HG02623 (cell line): ENCODE results near the gene TMEM158.

ENCODE experiments used
- ATAC-seq: cut with Tn5 transposase; IDR thresholded peaks from one replicate; pipeline ENCODE4 v1.9.1; 2021; ENCODE audit warnings: moderate library complexity; ENCODE audit not compliant: unreplicated experiment

Gene TMEM158

DNA sequence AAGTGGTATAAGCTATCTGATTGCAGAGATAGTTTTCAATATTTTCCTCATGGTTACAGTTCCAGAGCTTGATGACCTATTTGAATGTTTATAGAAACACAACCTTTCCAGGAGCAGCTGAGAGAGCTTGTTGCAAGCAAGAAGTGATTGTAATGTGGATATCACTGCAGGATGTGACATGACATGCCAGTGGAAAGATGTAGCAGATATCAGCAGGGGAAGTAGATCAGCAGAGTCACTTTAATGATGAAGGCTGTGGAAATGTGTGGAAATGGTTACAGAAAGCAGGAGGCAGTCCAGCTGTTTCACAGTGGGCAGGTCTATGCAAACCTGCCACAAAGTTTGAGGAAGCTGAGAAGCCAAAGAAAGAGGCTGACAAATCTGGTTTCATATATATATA is 21.0 kb downstream of the TMEM158 start:
- no peak for ATAC-seq

DNA sequence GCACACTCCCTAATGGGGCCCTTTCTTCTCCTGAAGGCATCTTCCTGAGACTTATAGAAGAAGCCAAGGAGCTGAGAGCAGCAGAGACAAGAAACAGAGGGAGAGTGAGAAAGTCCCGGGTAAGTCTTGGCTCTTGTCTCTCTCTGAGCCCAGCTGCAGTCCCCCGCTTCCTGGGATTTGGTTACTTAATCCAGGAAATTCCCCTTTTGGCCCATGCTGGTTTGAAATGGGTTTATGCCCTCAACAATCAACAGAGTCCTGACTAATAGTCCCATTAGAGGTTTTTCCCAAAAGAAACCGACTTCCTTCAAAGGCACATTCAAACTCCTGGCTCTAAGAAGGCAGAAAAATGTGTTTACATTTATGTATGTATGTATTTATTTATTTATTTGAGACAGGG is 22.0 kb downstream of the TMEM158 start:
- no peak for ATAC-seq

DNA sequence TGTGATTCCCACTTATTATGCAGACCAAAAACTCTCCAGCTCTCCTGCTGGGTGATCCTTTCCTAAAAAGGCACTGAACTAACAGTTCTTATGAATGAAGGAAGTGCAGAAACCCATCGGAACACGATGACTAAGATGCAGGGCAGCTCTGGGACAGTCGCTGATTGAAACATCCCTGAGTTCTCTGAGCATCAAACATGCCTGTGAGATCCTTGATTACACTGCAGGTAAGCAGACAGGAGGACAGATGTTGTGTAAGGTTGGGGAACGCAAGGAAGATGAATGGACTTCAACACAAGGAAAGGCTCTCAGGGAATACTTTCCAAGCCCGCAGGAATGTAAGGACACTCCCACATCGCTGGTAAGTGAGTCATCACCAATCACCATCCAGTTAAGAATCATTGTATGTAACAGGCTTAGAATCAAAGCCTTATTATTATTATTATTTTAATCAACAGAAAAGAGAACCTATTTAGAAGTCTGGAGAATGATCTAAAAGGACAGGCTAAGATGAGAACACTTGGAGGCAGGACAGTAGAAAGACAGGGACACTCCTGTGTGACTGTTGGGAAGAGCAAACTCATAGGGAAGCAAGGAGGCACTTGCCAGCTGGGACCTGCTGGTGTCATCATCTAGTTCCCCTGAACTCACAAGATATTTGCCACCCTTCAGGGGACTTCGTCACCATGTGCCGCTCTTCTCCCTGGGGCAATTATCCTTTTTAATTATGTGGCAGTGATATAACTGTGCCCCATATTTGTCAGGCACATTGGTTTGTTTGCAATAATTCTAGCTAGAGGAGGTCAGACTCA is 26.0 kb downstream of the TMEM158 start:
- no peak for ATAC-seq

DNA sequence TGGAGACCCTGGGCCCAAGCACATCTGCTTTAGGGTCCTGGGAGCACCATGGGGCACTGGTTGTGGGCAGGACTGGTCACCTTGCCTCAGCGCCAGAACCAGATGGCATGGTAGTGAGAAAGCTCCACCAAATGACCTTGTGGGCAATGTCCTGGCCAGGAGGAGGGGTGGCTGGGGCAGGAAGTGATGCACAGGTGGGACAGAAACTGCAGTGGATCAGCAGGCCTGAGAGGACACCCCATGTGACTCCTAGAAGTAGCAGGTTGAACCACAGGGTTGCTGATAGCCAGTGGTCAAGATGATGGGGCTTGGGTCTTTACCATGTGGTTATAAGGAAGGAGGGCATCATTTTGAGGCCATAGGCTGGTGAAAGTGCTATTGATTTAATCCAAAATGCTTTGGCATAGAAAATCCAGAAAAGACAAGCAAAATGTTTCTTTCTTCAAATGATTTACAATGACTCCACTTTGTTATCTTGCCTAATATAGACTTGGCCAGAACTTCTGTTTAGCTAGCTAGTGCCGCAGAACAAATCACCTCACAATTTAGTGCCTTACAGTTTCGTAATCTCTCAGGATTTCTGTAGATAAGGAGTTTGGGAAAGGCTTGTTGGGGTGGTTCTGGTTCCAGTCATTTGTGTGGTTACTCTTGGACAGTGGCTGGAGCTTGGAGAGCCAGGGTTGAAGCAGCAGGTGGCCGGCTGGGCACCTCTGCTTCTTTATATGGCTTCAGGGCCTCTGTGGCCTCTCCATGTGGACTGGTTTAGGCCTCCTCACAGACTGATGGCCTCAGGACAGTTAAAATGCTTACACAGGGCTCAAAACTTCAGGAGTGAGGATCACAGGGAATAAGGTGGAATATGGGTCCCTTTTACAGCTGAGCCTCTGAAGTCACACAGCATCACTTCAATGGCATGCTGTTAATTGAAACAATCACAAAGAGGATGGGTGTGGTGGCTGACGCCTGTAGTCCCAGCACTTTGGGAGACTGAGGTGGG is 27.5 kb downstream of the TMEM158 start:
- no peak for ATAC-seq

DNA sequence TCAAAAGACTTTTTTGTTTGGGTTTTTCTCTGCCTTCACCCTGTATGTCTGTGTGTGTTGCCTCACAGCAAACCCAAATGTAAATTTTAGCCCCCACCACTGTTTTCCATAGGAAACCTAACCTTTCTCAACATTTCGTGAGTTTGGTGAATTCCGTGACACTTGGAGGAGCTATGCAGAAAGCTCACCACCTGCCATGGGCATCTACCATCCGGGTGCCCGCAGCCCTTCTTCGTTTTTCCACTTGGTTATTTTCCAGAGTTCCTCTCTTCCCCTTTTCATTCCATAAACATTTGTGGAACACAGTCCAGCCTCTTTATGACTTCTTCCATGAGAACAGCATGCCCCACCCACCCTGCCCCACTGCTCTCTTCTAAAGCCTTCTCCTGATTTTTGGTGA is 31.3 kb downstream of the TMEM158 start:
- no peak for ATAC-seq

DNA sequence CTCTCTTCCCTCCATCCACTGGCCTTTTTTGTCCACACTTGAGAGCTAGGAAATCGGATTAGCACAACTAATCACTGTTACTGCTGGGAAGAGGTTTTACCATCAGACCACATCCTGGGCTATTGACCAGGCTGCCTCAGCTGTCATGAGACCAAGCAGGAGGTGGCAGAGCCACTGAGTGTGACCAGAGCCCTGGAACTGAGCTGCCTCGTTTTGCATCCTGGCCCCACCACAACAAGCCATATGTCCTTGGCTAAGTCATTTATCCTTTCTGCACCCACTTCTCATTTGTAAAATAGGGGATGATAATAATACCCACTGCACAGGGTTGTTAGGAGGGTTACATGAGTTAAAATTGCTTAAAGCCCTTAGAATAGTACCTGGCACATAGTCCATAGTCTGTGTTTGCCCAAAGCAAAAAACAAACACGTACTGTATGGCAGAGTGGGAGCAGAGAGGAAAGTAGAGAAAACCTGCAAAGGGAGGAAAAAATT is 34.1 kb downstream of the TMEM158 start:
- no peak for ATAC-seq

DNA sequence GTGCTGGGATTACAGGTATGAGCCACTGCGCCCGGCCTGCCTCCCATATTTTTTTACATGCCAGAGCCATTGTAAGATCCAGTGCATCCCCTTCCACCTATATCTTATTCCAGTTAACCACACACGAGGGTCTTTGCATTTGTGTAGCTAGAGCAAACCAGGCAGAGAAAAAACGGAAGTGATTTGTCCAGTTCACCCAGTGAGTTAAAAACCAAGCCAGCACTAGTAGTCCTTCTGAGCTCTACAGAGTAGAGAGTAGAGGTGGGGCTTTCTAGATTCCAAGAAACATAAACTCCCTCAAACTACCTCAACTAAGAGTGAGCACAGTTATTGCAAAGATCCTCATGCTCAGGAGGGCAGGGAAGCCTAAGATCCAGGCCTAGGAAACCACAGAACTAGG is 34.7 kb downstream of the TMEM158 start:
- no peak for ATAC-seq

DNA sequence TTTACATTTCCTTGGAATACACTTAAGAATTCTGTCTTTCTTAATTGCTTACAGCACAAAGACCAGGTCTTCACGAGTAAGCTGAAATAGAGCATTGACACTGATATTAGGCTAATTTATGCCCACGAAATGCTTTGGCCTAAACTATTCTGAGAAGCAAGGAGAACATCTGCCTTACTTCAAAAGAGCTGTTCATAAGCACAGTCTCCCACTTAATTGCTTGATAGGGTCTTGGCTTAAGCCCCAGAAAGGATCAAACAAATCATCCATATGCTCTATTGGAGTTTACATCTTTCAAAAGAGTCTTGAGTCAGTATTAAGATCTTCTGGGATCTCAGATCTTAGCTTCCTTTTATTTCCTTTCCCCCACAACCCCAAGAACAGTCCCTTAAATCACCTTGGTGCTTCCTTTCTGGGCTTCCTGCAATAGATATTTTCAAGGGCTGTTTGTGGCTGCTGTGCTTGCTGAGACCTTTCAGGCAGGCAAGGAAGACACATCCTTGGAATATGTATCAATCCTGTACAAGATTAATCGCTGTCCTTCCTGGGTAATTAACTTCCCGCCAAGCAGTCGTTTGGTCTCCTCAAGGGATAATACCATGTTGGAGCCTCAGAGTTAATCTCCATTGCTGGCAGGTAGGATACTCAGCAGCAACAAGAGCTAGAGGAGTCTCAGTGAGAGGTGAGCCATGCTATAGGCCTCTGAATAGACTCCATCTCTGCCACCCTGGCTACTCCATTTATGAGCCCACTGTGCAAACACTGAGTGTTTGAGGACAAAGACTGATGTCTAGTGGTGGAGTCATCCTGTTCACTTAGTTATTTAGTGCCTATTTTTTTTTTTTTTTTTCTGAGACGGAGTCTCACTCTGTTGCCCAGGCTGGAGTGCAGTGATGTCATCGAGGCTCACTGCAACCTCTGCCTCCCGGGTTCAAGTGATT is 37.1 kb downstream of the TMEM158 start:
- no peak for ATAC-seq

DNA sequence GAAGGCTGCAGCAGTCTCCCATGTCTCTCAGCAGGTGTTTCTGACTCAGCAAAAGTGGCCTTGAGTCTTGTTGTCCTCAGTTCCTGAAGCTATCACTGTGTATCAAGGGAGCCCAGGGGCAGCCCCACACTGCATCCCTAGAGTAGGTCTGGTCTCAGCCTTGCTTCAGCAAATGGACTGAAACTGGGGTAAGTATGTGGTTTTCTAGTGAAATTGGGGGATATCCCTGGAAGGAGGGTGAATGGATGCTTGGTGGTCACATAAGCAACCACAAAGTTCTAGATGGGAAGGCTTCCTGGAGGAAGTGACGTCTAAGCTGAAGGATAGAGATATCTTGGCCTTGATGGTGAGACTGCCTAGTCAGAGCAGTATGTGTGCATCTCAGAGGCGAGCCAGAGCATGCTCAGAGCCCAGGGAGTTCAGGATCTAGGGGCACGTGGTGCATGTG is 38.4 kb downstream of the TMEM158 start:
- no peak for ATAC-seq

DNA sequence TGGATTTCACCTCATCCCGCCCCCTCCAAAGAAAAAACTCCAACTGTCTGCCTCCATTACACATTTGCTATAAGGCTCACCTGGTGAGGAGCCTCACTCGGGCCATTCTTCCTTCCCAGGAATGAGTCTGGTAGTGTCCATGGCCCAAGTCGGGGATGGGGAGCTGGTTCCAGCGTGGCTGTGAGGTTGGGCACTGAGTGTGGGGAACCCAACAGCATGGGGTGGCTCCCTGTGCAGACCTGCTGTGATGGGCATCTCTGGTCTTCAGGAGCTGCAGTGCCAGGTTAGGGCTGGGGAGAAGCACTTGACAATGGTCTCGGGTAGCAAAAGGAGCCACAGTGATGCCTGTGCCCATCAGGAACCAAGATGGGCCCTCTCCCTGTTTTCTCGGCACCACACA is 39.2 kb downstream of the TMEM158 start:
- no peak for ATAC-seq

DNA sequence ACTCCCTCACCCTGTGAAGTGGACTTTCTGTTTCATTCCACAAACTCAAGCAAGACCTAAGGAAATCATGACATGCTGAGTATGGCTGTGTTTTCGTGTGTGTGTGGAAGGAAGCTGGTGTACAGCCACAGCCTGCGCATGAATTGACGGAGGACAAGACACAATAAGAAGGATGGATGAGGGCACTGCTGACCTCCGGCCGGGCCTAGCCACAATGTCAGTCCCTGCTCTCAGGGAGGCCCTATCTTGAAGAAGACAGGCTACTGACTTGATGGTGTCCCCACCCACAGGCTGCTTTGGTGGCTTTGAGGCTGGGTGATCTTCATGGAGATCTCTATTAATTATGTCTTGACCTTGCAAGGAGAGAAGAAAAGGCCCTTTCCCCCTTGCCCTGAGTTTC is 40.6 kb downstream of the TMEM158 start:
- ATAC-seq: no peak

DNA sequence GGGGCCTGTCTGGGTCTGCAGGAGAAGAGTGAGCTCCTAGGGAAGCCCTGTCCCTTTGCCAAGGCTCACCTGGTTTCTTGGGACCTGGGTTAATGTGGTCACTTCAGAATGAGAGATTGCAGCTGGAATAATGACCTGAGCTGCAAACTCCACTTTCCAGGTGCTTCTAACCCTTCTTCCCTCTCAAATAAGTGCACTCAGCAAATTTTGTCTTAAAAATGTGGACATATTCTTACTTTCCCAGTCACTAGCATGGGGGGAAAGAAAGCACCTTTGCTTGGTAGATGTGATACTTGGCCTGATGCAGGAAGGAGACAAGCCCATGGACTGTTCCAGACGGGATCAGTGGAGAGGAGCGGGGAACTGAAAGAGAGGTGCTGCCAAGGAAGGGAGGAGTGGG is 41.0 kb downstream of the TMEM158 start:
- no peak for ATAC-seq

DNA sequence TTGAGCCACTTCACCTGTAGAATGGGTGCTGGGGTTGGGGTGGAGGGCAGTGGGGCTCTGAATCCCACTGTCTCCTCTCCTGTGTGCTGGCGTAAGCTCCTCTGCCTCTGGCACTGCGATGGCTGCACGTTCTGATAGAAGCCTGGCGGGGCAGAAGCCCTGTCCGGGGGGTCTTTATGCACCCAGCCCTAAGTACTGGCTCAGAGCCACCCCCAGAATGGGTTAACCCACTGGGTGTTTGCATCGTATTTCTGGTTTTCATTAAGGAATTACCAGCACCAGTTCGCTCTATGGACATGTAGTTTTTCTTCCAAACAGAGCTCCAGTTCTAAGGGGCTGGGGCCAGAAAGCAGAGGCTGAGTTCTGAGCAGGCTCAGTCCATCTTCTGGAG is 42.2 kb downstream of the TMEM158 start:
- ATAC-seq: no peak

DNA sequence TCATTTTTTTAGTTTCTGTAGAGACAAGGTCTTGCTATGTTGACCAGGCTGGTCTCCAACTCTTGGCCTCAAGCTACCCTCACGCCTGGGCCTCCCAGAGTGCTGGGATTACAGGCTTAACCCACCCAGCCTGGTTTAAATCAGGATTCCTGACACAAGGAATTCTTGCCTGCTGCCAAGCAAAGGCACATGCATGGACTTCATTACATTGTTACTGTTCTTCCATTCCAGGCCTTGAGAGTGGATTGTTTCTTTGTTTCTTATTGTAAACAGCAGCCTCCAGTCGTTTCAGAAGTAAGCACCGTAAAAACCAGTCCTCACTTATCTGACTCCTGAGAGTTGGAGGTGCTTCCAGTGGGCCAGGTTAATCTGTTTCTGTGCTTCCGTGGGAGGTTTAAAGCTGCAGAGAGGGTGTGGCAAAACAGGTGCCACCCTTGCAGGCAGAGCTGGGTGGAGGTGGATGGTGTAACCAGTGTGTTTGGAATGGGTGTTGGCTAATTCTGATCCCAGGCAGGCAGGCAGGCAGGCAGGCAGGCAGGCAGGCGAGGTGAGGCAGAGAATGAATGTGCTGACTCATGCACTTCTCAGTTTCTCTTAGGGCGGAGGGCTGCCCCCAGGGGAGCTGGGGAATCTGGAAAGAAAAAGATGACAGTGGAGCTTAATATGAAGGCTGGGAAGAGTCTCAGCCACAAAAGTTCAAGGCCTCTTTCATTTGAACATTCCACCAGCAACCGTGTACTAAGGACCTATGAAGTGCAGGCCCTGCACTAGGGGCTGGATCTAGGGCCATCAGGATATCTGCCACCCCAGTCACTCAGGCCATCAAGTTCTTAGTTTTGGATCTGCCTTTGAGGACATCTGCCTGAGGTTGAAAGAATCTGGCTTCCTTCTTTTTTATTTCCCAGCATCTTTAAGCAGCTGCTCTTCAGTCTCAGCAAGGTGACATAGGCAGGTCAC is 42.9 kb downstream of the TMEM158 start:
- ATAC-seq: no peak

DNA sequence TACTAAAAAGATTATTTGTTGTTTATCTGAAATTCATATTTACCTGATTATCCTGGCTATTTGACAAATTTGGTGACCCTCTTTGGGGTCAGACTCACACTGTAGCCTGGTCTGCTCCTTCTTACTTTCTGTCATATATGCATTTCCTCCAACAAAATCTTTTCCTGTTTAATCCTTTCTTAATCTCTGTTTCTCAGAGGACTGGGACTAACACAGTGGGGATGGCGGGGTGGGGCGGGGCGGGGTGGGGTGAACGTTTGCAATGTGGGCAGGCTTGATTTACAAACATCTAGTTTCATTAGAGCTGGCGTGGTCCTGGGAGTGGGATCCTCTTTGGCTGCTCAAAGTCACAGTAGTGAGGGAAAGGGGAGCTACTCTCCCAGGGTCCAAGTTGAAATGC is 44.6 kb downstream of the TMEM158 start:
- no peak for ATAC-seq

DNA sequence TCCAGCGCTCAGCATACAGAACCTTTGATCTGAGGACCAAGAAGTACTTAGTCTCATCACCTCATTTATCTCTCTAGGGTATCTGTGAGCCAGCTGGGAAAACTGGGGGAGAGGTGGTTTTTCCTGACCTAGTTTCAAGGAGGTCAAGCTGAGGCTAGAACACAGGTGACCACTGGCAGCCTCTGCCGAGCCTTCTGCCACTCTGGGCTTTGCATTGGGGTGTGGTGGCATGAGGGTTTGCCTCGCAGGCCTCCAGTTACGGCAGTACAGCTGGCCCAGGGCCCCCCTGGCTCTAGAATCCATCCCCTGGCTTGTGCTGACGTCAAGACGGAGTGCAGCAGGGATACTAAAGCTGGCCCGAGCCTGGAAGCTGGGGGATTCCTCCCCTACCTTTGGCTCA is 45.2 kb downstream of the TMEM158 start:
- no peak for ATAC-seq

DNA sequence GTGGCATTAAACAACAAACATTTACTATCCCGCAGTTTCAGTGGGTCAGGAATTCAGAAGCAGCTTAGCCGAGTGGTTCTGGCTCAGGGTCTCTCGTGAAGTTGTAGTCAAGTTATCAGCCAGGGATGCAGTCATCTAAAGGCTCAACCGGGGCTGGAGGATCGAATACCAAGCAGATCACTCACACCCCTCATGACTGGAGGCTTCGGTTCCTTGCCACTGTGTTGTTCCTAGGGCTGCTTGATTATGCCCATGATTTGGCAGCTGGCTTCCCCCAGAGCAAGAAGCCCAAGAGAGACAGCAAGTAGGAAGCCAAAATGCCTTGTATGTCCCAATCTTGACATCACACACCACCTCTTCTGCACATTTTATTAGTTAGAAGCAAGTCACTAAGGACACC is 46.0 kb downstream of the TMEM158 start:
- no peak for ATAC-seq

DNA sequence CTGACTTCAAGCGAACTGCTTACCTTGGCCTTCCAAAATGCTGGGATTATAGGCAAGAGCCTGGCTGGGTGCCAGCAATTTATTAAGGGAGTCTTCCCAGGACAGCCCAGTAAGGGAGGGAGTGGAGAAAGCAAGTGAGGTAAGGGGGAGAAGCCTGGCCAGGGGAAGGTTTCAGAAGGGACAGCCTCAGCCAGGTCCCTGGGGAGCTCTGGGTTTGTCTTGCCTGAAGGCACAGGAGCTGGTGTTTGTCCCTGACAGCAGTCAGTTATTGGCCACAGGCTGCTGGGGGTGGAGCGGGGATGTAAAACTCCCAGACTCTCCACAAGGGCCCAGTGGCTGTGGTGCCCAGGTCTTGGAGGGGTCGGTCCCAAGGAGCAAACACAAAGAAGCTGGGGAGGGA is 46.9 kb downstream of the TMEM158 start:
- ATAC-seq: no peak

DNA sequence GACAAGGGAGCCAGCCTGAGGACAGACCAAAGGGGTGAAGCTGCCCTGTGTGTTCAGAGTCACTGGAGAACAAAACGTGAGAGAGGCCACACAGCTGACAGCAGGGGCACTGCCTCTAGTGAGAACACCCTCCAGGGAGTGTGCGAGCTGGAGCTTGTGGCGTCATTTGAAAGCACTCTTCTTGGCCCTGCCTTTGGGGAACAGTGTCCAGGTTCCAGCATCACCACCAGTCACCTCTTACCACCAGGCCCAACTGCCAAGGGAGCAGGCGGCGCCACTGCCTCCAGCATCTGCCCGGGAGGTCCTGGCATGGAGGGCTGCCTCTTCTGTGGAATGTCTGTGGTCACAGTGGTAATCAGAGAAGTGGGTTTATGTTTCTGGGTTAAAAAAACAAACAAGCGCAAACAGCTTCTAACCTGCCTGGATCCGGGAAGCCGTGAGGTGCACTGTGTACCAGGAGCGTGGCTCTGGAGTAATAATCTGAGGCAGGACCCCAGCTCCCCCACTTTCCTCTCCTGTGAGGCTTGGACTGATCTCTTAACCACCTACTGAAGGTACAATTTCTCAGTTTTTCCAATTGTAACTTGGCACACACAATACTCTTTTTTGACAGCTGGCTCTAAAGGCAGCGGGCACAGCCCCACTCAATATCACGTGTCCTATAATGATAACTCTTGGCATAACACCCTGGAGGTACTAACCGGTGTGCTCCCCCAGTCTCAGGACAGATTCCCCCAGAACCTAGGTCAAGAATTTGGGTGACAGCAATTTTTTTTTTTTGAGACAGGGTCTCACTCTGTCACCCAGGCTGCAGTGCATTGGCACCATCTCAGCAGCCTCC is 47.7 kb downstream of the TMEM158 start:
- ATAC-seq: no peak
